Cerebellar nuclear complex (tissue), 1 donor: ENCODE results near the gene EFHC2.

Experiments used
- DNase-seq, 2 experiments: peaks; one replicate each; lab custom pipeline; 2025; lab: John Stamatoyannopoulos, UW

The EFHC2 gene, protein sequence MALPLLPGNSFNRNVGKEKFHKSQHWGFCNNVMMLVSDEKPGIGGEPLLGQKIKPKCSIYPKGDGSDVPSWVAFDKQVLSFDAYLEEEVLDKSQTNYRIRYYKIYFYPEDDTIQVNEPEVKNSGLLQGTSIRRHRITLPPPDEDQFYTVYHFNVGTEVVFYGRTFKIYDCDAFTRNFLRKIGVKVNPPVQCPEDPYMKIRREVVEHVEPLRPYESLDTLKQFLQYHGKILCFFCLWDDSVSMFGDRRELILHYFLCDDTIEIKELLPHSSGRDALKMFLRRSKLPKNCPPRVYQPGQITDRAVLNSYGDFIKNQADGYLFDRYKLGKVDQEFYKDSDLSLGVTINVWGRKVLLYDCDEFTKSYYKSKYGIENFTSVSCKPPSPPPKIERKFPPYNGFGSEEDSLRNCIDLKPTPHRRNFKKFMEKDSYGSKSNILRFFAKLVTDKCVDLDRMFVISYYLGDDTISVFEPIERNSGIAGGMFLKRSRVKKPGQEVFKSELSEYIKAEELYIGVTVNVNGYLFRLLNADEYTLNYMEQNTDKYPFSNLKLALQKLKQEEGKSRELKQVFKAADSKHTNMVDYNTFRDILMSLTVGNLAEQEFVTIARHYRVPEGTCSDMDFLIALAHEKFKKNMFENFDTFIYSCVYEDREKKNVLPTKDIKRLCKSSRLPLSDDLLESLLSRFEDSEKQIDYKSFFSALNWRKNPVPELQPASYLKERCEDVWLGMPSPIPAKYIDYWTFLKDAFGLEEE

DNA sequence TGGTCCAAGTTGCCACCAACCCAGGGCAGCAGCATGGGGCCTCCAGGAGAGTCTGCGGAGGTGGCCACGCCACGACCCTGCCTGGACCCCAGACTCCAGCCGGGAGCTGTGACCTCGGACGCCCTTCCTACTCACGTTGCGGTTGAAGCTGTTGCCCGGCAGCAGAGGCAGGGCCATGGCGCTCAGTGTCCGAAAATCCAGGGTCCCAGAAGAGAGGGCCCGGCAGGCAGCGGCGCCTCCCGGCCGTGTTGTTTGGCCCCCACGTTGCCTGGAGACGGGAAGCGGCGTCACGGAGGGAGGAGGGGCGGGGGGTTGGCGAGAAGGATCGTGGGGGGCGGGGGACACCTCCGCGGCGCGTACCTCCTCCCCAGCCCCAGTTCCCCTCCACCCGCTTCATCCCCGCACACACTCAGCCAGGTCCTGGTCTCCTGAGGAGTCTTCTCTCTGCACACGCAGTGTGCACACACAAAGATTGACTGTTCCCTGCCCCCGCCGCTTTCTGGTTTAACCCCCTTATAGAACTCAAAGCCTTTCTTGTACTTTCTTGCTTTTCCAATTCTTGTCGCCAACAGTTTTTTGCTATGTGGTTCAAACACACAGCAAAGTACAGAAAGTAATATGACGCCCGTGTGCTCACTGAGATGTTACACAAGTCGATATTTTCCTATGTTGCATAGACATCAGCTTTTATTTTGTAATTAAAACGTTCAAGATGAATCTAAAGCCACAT lies at the start of gene EFHC2:
EFHC2 (minus strand) TSS at position 261 of the 730 bp plus-strand sequence; CDS start at position 177, 84 bp downstream.
- no peak for DNase-seq

DNA sequence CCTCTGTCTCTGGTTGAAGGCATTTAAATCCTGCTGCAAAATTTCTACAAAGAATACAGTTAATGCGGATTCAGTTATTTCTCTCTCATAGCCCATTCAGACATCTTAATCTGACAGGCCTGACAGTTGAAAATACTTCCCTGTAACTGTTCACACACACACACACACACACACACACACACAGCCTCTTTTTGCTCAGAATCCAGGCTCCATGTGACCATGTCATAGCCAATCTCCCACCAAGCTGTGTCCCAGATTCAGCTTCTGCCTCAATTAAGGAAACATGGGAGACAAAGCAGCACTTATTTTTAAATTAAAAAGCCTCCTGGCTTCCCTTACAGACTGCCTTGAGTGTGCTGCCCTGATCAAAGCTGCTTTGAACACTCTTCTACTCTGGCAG lies 49.3 kb upstream of the EFHC2 start:
- no peak for DNase-seq

DNA sequence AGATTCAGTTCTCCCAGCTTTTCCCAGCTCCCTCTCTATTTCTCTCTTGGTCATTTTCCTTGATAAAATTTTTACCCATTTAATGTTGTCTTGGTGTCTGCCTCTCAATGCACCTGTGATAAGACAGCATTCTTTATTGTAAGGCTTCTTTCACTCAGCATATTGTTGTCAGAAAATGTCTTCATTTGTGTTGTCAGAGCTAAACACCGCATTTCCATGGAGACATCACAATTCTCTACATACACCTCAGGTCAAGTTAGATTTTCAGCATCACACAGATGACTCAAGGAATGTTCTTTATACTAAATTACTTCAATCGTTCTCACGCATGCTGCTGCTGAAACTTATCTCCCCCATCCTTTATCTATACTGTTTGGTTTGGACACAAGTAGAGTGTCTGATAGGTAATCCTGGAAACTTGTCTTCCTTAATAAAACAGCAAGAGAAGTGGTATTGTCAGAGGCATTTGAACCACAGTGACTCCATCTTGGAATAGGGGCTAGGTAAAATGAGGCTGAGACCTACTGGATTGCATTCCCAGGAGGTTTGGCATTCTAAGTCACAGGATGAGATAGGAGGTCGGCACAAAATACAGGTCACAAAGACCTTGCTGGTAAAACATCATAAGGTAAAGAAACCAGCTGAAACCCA lies 41.3 kb upstream of the EFHC2 start:
- DNase-seq = no peak

DNA sequence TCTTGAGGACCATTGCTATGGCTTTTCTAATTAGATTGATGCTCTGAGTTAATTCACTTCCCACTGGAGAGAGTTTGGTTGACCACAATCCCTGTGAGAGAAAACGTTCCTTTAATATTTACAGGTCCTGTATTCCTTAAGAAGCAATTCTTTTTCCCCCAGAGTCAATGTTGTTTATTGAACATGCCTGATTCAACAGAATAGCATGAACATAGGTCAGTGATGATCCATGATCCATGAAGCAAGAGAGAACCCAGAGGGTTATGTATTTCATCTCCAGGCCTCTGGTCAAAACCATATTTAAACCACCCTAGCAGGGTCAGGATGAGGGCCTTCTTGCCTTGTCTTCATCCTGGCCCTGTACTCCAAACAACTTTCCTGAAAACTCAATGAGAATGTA lies 39.4 kb upstream of the EFHC2 start:
- DNase-seq = no peak

DNA sequence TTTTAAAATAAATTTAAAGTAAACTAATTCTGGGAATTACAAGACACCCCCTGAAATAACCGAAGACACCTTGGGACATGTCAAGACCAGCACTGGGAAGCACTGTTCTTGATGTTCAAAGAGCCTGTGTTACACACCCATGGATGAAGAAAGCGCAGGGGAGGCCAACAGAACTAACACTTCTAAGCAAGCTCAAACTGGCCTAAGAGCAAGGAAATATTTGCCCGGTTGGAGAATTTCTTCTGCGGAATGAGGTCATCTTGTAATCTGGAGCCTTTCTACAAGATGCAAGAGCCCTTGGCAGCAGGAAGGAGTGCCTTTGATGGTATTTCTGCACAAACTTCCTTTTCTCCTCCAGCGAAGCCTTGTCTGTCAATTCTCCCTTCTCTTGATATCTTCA lies 9.3 kb upstream of the EFHC2 start:
- no peak for DNase-seq

DNA sequence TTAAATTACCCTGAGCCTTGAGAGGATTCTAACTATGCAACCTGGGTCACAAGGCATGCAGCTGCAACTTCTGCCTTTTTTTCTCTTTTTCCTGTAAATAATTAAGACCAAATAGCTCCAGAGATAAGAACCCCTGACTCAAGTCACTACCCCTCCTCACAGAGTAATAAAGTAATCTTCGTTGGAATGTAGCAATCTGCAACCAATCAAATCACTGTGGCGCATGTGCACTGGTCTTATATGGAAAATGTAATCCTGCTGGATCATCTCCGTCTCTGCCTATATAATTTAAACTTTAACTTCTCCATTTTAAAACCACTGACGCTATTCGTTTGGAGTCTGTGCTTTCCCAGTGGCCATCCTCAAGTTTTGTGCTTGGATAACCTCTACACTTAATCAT lies 6.1 kb upstream of the EFHC2 start:
- no peak for DNase-seq

DNA sequence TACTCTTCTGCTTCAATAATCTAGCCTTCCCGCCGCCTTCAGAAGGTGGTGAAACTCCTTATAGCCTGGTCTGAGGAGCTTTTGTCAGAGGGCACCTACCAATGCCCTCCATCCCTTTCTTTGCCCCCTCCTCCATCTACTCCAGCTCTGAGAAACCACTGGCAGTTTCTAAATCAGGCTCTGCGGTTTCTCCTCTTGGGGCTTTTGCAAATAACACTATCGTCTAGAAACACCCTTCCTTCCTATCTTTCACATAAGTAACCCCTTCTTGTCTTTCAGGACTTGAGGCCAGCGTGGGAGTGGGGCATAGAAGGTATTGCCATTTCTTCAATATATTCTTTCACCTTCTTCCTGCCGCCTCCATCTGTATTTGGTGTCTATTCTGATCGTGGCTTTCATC lies 1.2 kb upstream of the EFHC2 start:
- no peak for DNase-seq

DNA sequence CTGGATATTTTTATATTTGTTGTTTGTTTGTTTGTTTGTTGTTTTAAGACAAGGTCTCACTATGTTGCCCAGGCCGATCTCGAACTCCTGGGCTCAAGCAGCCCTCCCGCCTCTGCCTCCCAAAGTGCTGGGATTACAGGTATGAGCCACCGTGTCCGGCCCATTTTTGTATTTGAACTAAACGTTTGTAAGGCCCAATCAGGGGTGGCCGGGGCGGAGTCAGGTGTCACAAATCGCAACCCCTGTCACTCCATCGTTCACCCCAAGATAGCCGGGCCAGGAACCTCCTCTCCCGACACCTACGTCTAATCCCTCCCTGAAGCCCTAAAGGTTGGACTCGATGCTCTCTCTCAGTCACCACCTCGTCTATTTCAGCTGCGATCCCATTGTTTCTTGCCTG lies 722 bp upstream of the EFHC2 start:
- DNase-seq = no peak

DNA sequence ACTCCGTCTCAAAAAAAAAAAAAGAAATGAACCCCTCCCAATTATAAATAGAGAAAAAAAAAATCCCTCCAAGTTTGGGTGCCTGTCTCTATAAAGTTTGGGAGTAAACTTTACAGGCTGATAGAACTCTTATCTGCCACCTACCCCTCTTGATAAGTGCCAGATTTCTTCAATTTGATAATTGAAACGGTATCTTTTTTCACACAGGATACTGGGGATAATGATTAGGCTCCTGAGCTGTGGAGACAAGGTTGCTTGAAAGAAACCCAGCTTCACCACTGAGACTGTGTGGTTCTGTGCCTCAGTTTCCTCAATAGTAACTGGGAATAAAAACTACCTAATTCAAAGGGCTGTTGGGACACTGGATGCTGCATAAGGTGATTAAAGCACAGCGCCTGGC lies 606 bp downstream of the EFHC2 start:
- no peak for DNase-seq

DNA sequence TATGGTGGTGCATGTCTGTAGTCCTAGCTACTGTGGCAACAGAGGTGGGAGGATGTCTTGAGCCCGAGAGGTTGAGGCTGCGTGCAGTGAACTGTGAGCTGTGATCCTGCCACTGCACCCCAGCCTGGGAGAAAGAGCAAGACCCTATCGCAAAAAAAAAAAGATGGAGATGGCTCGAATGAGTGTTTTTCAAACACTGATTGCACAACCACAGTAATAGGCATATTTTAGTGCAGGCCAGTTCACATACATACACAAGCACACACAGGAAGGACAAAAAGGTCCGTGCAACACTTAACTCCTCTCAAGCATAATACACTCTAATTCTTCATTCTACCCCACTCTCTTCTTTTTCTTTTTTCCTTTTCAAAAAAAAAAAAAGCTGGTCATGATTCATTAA lies 5.1 kb downstream of the EFHC2 start:
- no peak for DNase-seq

DNA sequence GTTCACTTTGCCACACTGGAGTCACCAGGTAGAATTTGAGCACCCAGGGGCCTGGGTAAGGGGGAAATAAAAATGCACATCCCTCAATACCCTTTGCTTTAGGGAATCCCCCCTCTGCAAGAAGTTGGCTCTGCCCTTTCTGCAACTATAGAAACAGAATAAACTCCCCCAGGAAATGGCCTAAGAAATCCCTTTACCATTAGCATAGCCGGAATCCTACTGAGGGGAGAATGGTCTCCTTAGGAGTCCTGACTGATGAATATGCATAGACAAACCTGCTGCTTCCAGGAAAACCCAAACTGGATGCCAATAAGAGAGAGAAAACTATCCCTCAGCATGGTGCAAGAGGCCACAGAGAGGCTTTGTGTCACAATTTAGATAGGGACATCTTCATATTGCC lies 11.0 kb downstream of the EFHC2 start:
- DNase-seq = no peak

DNA sequence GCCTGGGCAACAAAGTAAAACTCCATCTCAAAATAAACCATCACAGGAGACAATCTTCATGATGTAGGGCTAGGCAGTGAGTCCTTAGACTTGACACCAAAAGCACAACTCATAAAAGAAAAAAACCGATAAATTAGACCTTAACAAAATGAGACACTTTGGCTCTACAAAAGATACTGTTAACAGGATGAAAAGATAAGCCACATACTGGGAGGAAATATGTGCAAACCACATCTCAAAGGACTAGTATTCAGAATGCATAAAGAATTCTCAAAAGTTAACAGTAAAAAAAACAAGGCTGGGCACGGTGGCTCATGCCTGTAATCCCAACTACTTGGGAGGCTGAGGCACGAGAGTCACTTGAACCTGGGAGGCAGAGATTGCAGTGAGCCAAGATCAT lies 13.2 kb downstream of the EFHC2 start:
- DNase-seq = no peak

DNA sequence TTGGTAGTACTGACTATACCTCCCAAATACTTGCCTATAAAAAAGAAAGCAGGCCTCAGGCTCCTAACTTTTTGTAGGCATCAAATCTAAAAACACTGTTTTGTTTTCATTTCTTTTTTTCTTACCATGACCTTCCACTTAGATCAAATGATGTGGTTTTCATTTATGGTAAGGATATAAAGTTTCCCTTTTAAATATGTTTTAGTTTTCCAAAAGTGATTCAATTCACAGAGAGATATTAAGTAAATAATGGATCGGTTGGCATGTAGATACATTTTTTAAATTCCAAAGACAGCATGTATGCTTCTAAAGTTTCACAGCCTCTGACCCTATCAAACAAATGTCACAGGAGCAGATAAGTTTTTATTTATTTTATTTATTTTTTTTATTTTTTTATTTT lies 23.9 kb downstream of the EFHC2 start:
- DNase-seq = no peak

DNA sequence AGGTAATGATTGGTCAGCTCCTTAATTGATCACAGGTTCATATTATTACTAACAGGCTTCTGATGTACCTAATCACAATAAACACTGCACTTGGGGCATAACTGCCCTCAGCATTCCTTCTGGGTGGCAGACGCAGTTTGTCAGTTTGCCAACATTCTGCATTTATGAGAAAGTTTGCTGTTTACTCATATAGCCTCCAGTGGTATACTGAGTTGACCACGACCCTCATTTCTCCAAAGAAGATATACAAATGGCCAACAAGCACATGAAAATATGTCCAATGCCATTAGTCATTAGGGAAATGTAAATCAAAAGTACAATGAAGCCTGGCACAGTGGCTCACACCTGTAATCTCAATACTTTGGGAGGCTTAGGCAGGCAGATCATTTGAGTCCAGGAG lies 26.3 kb downstream of the EFHC2 start:
- DNase-seq = no peak

DNA sequence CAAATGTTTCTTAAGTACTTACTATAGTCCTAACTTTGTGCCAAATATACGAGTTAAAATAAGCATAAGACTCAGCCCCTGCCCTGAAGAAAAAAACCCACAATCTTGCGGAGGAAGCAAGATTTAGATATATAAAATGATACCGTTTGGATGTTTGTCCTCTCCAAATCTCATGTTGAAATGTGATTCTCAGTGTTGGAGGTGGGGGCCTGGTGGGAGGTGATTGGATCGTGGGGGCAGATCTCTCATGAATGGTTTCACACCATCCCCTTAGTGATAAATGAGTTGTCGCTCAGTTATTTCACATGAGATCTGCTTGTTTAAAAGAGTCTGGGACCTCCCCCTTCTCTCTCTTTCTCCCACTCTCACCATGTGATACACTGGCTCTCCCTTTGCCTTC lies 28.7 kb downstream of the EFHC2 start:
- DNase-seq = no peak

DNA sequence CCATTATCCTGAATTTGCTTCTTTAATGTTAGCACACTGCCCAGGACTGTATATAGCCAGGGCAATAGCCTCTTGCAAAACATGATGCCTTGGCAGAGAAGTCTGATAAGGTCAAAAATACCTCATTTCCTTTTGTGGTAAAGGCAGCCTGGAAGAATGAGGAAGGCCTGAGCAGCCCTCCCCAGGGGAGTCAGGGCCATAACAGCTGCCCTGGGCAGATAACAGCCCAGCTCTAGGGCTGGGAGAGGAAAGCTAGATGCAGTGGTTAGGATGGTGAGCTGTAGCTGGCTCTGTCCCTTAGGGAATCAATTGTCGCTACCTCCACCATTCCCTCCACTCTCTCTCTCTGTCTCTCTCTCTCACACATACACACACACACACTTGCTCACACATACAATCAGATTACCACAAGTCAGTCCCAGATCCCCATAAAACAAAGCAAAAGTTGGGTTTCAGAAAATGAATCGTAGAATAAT lies 29.2 kb downstream of the EFHC2 start:
- no peak for DNase-seq

DNA sequence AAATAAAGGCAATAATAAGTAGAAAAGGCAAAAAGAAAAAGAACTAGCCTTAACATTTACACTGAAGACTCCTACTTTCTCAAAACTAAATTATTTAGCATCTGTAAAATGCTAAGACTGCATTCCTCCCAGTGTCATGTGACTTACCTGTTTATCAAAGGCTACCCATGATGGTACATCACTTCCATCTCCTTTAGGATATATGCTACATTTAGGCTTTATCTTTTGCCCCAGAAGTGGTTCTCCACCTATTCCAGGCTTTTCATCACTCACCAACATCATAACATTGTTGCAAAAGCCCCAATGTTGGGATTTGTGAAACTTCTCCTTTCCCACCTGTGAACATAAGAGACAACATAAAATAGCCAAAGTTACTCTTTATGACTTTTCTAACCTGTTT lies 31.1 kb downstream of the EFHC2 start:
- DNase-seq = no peak

DNA sequence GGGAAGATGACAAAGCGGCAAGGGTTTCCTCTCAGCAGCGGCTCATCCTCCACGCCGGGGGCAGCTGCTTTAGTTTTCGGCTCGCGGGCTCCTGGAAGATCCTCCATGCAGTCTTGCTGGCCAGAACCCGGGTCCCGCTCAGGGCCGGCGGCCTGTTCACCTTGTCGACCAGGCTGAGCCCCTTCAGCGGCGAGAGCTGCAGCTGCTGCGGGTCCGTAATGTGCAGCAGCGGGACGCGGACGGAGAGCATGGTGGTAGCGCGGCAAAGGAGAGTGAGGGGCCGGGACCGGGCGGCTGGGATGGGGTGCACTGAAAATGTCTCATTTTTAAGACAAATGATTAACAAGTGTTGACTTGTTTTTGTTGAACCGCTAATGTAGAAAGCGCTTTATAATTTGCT lies 33.2 kb downstream of the EFHC2 start:
- no peak for DNase-seq

DNA sequence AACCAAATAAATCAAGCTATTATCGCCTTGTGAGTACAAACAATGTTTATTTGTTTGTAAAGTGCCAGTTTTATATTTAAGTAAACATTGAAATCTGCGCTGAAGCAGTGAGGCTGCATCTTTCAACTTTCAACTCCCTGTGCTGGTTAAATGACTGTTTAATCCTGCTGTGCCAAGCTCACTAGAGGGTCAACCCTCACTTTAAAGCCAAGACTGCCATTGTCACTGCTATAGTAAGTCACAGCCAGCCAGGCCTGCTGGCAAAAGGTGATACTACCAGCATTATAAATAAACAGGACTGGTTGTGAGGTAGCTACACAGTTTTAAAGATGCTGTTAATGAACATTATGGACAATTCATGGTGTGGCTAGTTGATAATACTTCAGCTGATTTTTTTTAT lies 34.6 kb downstream of the EFHC2 start:
- no peak for DNase-seq

DNA sequence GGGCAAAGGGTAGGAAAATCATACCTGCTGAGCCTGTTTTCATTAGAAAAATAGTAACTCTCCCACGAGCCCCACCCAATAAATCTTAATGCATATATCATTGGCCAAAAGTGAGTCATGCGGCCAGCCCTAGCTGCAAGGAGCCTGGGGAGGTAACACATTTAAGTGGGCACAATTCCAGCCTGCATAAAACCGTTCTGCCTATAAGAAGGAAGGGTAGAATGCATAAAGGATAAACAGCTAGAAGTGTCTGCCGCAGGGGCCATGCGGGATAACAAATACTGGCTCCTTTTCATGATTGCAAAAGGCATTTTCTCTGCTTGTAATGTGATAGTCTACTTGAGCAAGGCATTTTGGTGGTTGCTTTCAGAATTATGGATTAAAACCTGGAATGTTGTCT lies 37.1 kb downstream of the EFHC2 start:
- DNase-seq = no peak

DNA sequence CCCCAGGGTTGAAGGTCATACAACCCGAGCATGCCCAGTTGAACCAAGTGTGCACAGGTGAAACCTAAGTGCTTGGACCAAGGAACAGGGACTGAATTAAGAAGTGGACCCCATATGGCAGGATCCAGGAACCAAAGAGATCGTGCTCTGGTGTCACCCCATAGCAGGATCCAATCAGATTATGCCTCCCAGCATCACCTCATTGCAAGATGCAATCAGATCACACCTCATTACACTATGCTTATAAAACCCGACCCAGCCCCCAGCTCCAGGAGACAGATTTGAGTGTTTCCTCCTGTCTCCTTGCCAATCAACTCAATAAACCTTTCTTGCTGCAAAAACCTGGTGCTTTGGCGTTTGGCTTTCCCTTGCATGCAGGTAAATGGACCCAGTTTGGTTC lies 37.6 kb downstream of the EFHC2 start:
- DNase-seq = no peak

DNA sequence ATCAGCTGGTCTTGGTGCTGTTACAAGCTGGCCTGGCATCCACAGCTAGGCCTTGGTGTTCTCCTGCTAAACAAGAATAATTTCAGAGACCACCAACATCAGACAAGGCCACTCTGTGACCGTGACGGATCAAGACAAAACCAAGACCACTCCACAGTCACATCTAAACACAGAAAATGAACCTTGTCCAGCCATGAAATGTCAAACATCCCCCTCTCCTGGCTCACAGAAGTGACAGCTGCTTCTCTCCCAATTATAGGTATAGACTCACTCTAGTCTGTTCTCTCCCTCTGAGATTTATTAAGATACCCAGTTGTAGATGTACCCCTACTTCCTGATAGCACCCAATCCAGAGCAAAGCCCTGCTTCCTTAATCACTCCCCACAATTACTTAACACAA lies 40.4 kb downstream of the EFHC2 start:
- DNase-seq = no peak
